Midbrain (tissue), 1 donor: ENCODE results near the gene IFIT5.
"Not testable (repeated sequence)": the region's sequence is repeated elsewhere in the genome, so short reads cannot be mapped to it uniquely, and the experiment has no call there.

Source experiments
- DNase-seq: peaks from one replicate; lab custom pipeline; 2025; lab: John Stamatoyannopoulos, UW

IFIT5 gene

GRCh38 chr10:89428877-89429276 is 14.5 kb downstream of the IFIT5 start:
- no peak for DNase-seq

GRCh38 chr10:89431977-89432376 is 17.6 kb downstream of the IFIT5 start:
- DNase-seq: no peak

GRCh38 chr10:89438525-89438924 is 24.2 kb downstream of the IFIT5 start:
- no peak for DNase-seq

- DNase-seq: no peak
Measured at GRCh38 chr10:89440226-89441009, 26.1 kb downstream of the IFIT5 start.

DNA sequence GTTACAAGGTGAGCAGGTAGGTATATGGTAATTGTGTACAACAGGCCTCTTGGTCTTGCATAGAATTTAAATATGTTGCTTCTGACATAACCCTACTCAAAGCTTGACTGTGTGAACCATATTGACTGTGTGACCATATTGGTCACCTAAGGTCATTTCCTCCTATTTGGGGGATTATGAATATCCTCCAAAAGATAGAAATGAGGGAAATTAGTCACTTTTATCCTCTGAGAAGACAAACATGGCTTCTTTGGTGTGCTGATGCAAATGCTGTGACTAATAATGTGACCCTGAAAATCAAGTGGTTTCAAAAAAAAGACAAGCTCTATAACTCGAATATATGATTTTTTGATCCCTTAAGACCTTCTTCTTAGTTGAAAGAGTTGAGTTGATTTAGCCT is 27.9 kb downstream of the IFIT5 start:
- DNase-seq: no peak

DNA sequence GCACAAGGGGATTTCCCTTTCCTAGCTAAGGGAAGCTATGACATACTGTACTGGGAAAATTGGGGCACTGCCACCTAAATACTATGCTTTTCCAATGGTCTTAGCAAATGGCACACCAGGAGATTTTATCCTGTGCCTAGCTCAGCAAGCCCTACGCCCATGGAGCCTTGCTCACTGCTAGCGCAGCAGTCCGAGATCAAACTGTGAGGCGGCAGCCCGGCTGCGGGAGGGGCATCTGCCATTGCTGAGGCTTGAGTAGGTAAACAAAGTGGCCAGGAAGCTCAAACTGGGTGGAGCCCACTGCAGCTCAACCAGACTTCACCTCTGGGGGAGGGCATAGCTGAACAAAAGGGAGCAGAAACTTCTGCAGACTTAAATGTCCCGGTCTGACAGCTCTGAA is 30.5 kb downstream of the IFIT5 start:
- DNase-seq: not testable (repeated sequence)

- no peak for DNase-seq
Measured at GRCh38 chr10:89450901-89451300, 36.5 kb downstream of the IFIT5 start.

GRCh38 chr10:89452193-89452592 is 37.8 kb downstream of the IFIT5 start:
- no peak for DNase-seq

- no peak for DNase-seq
Measured at GRCh38 chr10:89454561-89455347, 40.4 kb downstream of the IFIT5 start.

- no peak for DNase-seq
Measured at GRCh38 chr10:89458291-89458690, 43.9 kb downstream of the IFIT5 start.

DNA sequence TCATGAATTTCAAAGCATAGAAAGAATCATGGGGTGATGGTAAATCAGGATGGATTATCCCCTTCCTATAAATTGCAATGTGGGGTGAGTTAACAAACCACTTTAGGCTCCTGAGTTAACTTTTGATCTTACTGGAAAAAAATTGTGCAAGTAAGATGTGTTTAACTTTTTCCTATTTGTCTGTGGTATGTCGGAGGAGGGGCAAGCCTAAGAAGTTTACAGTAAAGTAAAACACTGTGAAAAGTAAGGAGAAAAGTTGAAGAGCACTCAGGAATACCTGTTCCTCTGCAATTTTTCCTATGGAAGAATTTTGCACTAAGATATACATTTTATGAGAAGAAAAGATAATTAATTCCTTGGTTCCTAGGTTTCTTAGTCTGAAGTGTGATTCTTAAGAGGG is 44.4 kb downstream of the IFIT5 start:
- DNase-seq: no peak

DNA sequence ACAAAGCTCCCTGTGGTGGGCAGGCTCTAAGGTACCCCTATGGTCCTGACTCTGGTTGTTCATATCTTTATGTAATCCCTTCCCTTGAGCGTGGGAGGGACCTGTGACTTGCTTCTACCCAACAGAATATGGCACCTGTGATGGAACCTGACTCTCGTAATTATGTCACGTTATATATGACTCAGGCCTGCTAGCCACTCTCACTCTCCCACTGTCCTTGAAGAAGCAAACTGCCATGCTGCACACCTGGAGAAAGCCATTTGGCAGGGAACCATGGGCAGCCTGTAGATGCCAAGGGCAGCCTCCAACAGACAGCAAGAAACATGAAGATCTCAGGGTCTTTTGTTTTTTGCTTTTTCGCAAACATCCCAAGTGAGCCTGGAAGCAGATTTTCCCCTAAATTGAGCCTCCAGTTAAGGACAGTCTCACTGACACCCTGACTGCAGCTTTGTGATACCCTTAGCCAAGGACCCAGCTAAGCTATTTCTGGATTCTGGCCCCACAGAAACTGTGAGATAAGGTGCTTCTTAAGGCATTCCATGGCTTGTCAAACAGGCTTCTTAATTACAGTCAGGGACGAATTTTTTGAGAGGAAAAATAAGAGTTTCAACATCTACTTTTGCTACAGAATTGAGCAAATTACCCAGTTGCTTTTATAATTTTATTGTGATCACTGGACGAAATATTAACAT is 49.6 kb downstream of the IFIT5 start:
- DNase-seq: no peak

DNA sequence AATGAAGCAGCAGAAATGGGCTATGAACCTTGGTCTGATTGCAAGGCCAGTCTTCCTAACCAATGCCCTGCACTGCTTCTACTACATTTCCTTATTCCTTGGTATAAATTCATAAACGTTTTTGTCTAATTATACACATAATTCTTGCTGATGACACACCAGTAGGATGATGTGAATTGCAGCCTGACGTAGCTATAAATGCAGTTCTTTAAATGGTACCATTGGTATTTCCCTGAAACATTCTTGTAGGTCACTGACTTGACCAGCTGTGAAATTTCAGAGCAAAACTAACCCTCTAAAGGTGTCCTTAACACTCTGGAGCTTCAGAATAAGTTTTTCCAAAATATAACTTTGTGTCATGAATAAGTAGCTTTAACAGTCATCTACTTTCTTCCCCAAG is 50.8 kb downstream of the IFIT5 start:
- DNase-seq: no peak

DNA sequence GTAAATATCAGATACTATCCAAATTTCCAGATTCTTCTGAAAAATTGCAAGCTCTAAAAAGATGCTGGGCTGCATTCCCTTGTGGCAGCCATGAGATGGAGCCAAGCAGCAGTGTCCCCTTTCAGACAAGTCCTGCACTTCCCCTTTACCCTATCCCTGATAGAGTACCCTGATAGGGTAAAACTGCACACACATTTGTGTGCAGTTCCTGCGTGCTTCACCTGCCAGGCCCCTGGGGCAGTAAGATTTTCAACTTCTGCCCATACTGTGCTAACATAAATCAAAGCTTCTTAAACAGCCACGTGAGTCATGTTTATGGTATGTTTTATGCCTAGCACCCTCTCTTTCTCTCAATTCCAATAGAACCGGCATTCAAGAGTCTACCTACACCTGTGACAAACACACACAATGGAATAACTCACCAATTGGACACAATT is 52.2 kb downstream of the IFIT5 start:
- DNase-seq: no peak

DNA sequence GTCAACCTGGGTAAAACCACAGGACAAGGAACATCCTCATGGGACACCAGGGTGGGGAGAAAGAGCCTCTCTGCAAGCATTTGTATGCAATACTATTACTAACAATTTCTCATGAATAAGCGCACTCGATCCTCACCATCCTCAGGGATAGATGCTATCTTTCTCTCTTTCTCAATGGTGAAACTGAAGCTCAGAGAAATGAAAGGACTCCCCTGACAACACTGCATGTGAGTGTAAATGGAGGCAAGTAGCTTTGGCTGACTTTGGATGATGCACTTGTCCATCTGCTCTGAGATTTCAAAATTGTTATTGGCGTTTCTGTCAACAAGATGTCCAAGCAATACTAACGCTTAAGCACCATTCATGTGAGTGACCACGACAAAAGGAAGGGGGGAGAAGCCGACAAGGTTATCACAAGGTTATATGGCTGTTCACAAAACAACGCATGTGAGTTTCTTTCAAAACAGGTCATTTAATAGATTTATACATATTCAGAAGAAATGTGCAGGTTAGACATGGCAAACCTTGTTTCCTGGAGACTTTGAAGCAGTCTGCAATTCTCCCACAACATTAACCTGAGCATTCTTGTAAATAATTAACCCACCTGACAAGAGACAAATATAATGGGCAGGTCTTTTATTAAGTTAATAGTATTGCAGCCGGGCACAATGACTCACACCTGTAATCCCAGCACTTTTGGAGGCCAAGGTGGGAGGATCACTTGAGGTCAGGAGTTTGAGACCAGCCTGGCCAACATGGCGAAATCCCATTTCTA is 54.0 kb downstream of the IFIT5 start:
- no peak for DNase-seq

DNA sequence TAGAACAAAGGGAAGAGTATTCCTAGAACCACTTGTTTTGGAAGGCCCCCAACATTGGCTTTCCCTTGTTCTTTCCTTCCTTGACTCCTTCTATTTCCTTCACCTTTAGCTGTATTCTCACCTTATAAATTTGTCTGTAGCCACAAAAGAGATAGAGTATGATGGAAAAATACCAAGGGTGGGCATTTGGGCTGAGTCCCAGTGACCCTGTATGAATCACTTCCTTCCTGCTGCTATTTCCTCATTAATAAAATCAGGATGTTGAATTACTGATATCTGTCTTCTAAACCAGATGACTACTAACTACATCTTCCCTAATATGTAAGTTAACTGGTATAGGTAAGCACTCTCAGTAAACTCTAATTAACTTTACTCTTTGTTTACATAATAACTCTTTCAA is 55.1 kb downstream of the IFIT5 start:
- no peak for DNase-seq
